GM23248 (cell line): ENCODE results near the gene TARBP2.

Source experiments
- EZH2 ChIP-seq: fragments of 200-600 bp; sonication (generic); IDR thresholded peaks from 2 replicates; pipeline ENCODE4 v1.6.1; 2018; ENCODE audit warnings: antibody characterized with exemption, mild to moderate bottlenecking; ENCODE audit not compliant: insufficient read depth, poor library complexity, severe bottlenecking
- EZH2phosphoT487 ChIP-seq: fragments of 200-600 bp; sonication (generic); IDR thresholded peaks from 2 replicates; pipeline ENCODE4 v1.6.1; 2018; ENCODE audit warnings: antibody characterized with exemption, moderate library complexity, mild to moderate bottlenecking, low read depth; ENCODE audit not compliant: insufficient read depth

DNA sequence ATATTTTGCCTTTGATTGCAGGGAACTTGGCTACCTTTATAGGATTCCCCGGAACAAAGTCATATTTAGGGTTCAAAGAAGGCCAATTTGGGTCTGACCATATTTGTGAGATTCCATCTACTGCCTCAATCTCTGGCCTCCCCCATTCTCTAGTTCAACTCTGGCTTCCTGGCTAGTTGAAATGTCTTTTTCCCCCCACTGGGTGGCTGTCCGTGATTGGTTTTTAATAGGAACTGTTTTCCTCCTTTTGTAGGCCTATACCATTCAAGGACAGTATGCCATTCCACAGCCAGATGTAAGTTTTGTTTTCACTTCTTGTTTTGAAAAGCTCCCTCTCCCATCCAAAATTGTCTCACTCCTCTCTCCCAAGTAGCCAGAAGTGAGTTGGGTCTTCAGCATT, 35.4 kb upstream of the TARBP2 start:
- TF ChIP-seq EZH2phosphoT487 (no peak), EZH2 (no peak)
